HG03066 (cell line): ENCODE data around the gene NHLRC4.

ENCODE experiments used
- ATAC-seq: cut with Tn5 transposase; IDR thresholded peaks from one replicate; pipeline ENCODE4 v1.9.1; 2021; ENCODE audit warnings: low read depth; ENCODE audit not compliant: unreplicated experiment

NHLRC4 gene

DNA sequence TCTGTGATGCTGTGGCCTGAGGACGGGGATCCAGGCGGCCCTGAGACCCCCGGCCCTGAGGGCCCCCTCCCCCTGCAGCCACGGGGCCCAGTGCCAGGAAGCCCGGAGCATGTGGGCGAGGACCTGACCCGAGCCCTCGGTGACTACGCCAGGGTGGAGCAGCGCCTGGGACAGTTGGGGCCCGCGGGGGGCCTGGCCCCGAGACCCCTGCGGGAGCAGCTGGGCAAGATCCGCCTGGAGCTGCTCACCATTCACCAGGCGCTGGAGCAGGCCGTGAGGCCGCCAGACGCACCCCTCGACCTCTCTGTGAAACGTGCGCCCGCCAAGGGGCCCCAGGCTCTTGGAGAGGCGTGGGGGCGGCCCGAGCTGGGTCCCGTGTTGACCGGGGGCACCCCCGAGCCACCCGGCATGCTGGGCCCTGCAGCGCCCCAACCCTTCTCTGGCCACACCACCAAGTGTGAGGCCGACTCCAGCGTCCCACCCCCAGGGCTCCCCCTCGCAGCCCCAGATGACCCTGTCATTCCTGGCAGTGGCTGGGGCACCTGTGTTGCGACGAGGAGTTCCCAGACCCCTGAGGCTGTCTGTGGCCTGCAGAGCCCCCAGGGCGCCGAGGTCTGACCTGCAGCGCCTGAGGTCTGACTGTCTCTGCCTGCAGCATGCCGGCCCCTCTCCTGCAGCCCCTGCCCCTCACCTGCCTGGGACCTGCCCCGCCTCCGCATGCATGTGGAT, 2.0 kb upstream of the NHLRC4 start:
- ATAC-seq, result no peak

DNA sequence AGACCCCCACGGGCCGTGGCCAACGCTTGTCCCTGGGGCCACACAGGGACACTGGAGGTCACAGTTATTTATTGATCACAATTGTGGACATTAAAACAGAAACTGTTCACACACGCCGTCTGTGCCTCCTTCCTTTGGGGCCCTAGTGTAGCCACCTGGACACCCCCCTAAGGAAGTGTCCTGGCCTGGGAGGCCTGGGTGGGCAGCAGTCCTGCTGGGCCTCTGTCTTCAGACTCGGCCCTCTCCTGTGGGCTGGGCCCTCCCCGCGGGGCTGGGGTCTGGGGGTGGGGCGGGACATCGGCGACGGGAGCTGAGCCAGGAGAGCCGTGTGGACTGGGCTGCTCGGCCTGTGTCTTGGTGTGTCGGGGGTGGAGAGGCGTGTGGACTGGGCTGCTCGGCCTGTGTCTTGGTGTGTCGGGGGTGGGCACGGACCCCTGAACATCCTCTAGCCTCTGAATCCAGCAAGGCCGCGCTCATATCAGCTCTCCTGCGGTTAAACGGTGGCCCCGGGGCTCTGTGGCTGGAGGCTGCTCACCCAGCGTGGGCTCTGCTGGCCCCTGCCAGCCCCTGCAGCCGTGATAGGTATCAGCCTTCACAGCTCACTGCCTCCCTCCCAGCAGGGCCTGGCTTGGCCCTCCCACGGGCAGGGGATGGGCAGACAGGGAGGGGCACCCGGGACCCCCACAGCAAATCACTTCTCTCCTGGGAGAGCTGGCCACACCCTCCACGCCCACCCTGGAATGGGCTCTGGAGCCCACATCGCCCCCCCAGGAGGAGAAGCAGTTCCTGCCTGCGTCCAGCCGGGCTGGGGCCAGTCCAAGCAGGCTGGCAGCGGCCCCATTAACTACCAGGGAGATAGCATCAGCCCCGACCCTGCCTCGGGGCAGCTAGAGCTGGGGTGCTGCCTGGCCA, 1.1 kb upstream of the NHLRC4 start:
- ATAC-seq, result no peak

DNA sequence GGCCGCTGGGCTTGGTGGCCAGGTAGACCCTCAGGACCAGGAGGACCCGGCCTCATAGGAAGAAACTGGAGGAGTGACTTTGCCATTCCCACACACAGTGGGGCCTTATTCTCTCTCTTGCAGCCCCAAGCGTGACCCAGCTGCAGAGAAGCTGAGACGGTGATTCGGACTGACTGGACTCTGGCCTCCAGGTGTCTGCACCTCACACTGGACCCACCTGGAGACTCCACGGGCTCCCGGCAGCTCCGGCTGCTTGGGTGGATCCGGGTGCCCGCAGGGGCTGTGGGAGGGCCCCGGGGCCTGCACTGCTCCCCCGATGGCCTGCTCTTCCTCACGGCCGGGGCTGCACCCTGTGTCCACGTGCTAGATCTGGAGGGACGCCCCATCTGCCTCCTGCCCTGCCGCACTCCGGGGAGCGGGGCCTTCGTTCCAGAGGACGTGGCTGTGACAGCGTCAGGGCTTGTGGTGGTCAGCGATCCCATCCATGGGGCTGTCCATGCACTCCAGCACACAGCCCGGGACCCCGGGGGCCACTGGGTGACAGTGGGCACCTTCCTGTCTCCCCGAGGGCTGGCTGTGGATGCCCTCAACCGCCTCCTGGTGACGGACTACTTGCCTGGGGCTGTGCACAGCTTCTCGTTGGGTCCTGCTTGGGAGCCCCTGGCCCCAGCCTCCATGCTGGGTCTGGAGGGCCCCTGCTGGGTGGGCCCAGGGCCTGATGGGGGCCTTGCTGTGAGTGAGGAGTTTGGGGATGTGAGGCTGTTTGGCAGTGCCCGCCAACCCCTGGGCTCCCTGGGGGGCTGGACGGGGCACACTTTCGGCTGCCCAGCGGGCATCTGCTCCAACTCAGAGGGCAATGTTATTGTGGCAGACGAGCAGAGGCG, 810 bp downstream of the NHLRC4 start:
- no peak for ATAC-seq

DNA sequence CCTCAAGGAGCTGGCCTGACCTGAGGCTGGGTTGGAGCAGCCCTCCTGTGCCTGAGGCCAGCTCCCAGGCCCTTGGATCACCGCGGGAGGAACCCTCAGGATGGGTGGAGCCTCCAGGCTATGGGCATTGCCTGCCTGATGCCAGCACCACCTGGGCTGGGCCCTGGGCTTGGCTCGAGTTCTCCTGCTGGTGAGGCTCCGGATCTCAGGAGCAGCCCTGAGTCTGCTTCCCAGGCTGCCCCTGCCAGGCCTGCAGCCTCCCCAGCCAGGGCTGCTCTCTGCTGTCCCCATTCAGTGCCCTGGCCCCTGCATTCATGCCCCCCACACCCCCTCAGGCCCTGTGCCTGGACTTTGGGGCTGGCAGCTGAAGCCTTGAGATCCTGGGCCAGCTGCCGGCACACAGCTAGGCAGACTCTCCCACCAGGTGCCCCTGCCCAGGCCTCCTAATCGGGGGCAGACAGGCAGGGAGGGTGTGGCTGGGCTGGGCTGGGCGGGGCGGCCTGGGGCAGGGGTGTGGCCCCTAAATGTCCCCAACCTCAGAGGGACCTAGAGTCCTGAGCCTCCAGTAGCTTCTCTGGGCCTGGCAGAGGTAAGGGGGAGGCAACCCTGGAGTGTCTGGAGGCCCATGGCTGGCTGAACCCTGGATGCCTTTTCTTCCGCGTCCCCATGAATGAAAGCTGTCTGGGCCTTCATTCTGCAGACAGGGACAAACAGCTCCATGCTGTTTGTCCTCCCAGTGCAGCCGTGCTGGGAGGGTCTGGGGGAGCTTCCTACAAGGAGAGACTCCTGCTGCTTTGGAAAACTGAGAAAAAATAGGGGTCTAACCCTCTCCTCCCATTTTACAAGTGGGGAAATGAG, 1.8 kb downstream of the NHLRC4 start:
- no peak for ATAC-seq

DNA sequence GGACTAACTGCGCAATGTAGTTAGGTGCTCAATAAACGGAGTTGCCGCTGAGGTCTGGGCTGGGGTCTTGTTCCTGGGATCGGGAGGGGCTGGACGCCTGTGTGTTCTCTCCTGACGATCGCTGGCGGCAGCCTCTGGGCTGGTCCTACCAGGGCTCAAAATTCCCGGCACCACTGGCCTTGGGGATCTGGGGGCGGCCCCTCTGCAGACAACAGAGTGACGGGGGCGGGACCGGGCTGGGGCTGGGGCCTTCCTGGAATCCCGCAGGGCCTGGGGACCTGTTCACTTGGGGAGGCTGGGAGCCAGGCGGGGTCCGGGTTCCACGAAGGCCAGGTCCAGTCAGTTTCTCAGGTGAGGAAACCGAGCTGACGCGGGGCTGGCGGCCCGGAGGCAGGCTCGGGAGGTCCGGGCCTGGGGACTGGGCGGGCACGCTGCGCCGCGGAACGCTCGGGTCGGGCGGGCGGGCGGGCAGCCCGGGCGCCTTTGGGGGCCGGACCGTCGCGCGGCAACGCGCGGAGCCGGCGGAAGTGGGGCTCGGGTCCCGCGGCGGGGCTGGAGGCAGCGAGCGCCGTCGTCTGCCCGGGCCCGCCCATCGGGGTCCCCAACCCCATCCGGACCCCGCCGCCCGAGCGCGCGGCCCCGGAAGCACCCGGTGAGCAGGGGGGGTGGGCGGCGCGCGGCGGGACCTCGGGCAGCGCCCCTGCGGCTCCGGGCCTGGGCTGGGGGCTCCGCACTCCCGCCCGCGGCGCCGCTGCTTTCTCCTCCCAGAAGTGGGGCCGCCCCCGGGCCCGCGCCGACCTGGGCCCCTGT, 2.8 kb downstream of the NHLRC4 start, which contains the start of gene PIGQ:
Gene PIGQ (plus strand): TSS at position 524 of the 810 bp plus-strand sequence. CDS start 4,107 bp downstream, outside the sequence.
- ATAC-seq, result no peak

DNA sequence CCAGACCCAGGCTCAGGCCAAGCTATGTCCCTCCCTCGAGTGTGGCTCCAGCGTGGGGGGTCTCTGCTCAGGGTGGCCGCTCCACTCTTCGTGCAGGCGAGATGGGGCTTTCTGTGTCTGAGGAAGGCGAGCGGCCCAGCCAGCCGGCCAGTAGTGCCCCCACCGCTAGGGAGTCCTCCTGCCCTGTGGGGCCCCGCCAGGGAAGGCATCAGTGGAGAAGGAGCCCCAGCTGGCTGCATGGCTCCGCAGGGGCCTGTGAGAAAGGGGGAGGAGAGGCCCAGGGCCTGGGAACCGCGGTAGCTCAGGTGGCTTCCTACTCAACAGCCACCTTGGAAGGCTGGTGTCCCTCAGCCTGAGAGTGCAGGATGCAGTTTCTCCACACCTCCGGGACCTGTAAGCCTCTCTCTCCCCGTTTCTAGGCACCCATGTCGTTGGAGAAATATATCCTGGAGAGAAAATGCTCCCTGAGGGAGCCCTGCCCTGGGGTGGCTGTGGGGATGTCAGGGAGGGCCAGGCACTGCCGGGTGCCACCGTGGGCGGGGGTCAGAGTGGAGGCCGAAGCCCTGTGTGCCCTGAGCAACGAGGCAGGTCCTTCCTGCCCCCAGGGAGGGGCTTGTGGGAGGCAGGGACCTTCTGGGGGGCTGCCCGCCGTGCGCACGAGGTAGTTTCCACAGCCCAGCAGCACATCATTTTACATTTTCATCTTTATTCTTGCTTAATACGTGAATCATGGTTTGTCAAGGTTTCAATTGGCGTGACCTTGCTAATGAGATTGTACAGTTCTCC, 6.3 kb downstream of the NHLRC4 start:
- ATAC-seq, result no peak

DNA sequence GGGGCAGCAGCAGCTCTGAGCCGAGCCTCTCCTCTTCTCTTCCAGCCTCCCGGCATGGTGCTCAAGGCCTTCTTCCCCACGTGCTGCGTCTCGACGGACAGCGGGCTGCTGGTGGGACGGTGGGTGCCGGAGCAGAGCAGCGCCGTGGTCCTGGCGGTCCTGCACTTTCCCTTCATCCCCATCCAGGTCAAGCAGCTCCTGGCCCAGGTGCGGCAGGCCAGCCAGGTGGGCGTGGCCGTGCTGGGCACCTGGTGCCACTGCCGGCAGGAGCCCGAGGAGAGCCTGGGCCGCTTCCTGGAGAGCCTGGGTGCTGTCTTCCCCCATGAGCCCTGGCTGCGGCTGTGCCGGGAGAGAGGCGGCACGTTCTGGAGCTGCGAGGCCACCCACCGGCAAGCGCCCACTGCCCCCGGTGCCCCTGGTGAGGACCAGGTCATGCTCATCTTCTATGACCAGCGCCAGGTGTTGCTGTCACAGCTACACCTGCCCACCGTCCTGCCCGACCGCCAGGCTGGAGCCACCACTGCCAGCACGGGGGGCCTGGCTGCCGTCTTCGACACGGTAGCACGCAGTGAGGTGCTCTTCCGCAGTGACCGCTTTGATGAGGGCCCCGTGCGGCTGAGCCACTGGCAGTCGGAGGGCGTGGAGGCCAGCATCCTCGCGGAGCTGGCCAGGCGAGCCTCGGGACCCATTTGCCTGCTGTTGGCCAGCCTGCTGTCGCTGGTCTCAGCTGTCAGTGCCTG, 7.4 kb downstream of the NHLRC4 start:
- ATAC-seq, result no peak

DNA sequence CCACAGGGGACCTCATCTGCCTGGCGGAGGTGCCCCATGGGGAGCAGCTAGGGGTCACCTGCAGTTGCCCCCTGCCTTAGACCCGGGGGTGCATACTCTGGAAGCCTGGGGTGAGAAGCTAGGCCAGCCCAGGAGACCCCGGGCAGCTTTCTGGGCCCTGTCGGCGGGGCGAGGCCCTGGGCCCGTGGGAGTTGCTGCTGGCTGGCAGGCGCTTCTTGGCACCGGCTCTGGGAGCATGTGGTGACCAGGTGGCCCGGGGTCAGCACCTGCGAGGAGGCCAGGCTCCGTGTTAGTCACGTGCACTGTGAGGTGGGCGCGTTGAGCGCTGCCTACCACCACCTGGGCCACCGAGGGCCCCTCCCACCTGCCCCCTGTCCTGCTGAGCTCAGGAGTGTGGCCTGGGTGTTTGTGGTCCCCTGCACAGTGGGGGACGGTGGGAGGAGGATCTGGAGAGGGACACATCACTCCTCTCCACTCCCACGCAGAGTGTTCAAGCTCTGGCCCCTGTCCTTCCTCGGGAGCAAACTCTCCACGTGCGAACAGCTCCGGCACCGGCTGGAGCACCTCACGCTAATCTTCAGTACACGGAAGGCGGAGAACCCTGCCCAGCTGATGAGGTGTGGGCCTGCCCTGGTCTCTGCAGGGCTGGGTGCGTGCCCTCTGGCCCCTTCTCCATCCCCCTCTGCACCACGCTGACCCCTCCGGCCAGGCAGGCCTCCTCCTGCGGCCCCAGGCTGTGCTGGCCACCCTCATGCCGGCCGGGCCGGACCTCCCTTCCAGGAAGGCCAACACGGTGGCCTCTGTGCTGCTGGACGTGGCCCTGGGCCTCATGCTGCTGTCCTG, 8.8 kb downstream of the NHLRC4 start:
- no peak for ATAC-seq

DNA sequence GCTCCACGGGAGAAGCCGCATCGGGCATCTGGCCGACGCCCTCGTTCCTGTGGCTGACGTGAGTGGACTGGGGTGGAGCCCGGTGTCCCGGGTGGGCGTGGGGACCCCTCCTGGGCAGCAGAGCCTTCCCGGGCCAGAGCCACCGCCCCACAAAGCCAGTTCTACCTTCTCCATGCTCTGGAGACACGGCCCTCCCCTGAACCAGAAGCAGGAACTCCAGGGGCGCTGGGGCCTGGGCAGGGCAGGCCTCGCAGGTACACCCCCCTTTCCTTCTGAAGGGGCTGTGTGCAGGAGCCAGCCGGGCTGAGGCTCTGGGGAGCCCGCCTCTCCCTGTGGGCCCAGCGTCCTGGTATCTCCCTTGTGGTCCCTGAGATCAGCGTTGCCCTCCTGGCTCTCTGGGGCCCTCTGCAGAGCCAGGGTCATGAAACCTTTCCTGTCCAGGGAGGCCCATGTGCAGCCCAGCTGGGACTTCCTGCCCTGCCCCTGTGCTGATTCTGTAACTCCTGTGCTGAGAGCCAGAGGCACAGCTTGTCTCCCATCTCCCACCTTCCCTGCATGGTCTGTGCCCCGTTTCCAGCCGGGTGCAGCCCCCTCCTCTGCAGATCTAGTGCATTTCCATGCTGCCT, 9.5 kb downstream of the NHLRC4 start:
- no peak for ATAC-seq

DNA sequence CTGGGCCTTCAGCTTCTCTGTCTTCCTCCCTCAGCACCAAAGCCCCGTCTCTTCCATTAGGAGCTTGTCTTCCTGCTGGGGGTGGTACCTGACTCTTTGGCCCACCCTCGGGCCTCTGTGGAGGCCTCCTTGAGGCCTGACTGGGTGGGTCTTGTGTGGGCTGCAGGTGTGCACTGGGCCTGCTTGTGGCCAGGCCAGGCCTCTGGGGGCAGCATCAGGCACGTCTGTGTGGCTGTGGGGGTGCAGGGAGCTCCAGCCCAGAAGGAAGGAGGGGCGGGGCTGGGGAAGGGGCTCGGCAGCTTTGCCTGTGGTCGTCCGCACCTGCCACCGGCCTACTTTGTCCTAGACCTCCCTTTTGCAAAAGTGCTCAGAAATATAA, 10.0 kb downstream of the NHLRC4 start:
- no peak for ATAC-seq

DNA sequence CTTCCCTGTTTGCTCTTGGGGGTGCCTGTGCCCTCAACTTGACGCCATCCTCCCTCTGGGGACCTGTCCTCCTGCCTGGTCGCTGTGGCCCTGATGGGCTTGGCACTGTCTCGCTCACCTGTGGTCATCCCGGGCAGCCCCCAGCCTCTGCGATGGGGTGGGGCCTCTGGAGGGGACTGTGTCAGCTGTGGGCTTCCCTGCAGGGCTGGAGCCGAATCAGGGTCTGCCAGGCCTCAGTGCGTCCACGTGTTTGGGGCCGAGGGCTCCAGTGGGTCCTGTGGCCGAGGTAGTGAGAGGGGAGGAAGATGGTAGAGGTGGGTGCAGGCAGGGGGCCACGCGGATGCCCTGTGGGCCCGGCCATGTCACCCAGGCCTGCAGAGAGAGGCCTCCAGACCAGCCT, 11.0 kb downstream of the NHLRC4 start:
- ATAC-seq, result no peak

DNA sequence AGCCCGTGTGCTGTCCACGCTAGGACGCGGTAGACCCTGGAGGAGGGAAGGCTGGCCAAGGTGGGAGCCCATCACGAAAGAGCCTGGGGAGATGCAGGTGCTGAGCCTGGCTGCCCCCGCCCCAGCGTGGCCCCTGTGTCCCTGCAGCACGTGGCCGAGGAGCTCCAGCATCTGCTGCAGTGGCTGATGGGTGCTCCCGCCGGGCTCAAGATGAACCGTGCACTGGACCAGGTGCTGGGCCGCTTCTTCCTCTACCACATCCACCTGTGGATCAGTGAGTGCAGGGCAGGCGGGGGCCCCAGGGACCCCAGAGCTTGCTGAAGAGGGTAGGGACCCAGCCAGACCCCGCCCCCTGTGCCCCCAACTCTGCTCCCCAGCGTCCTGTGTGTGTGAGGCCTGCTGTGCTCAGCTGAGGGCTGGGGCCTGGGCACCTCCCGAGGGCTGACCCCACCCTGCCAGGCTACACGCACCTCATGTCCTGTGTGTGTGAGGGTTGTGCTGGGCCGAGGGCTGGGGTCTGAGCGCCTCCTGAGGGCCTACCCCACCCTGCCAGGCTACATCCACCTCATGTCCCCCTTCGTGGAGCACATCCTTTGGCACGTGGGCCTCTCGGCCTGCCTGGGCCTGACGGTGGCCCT, 11.5 kb downstream of the NHLRC4 start:
- no peak for ATAC-seq

DNA sequence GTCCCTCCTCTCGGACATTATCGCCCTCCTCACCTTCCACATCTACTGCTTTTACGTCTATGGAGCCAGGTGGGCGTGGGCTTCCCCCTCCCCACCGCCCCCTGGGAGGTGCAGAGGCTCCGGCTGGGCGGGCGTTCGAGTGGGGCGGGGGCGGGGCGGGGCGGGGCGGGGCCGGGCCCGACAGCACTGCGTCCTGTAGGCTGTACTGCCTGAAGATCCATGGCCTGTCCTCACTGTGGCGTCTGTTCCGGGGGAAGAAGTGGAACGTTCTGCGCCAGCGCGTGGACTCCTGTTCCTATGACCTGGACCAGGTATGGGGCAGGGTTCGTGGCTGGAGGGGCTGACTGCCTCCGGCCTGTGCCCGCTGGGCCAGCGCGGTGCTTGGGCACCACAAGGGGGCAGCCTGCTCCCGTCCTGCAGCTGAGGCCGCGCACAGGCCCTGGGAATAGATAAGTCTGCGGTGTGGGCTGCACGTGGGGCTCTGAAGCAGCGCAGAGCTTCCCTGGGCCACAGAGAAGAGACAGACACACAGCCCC, 12.1 kb downstream of the NHLRC4 start:
- no peak for ATAC-seq

DNA sequence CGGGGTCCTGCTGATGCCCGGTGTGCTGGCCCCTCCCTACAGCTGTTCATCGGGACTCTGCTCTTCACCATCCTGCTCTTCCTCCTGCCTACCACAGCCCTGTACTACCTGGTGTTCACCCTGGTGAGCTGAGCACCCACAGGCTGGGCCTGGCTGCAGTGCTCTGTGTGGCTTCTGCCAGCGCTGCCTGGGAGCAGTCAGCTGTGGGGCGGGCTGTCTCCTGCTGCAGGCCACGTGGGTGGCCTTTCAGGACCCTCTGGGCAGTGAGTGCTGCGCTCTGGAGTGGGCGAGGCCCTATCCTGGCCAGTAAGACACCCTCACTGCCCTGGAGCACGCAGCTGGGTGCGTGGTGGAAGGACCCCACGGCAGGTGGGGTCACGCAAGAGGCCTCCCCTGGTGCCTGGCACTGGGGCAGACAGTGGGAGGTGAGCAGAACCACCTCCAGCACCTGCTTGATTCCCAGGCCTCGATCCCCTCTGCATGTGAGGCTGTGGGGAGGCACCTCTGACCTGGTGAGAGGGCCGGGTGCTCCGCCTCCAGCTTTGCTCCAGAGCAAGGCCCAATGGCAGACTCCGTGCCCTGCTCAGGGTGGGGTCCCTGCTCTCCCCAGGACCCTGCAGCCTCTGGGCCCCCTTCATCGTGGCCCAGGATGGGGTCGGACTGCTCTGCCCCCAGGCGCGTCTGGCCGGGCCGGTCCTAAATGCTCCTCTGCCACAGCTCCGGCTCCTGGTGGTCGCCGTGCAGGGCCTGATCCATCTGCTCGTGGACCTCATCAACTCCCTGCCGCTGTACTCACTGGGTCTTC, 13.5 kb downstream of the NHLRC4 start:
- no peak for ATAC-seq
